K562 (cell line): Measurements from ENCODE around the gene SETD4. TPM values are rescaled to one million over a fixed set of nuclear protein-coding genes. Genes with fewer than 3 reads are reported as not detected.

Experiments
- ATAC-seq: fragments of 200-7000 bp; cut with Tn5 transposase; 3 replicates; pipeline ENCODE4 v1.9.1; 2020; ENCODE audit warnings: moderate library complexity
- BruUV-seq: library from RNA; stranded (reverse); fragments of 400-500 nt; replicated peaks from 2 replicates; lab custom pipeline; 2021; lab: Mats Ljungman, UMichigan
- CTCF ChIA-PET: fragments of 300-600 bp; formaldehyde crosslinking; extraction: SDS; loops from one replicate; lab custom pipeline; 2021; ENCODE audit warnings: low intra/inter-chr PET ratio; lab: Yijun Ruan, JAX
- POLR2A ChIA-PET: fragments of 300-600, 350-650 bp; sonication (Branson Sonifier 250); formaldehyde crosslinking; extraction: SDS; loops from one replicate; lab custom pipeline; 2021; ENCODE audit warnings: antibody characterized with exemption, inconsistent platforms; lab: Yijun Ruan, JAX
- DNase-seq, 4 experiments: peaks; one replicate each; pipeline versions ENCODE4 v3.0.0 to v3.0.0-alpha.2; 2011 to 2018; ENCODE audit warnings: low spot score in 3 of 4, mixed read lengths in 3 of 4; ENCODE audit errors: extremely low read depth in 1 of 4
- FAIRE-seq: peaks from 2 replicates; lab custom pipeline; 2011; peaks lifted over from hg19 to GRCh38; lab: Jason Lieb, UNC
- H2AFZ ChIP-seq: 2 replicates; pipeline ENCODE4 v1.6.0; 2011; ENCODE audit warnings: low read depth, low read length, control low read depth, inconsistent platforms
- H3K27ac ChIP-seq: fragments of 200-600 bp; 3 replicates; pipeline ENCODE4 v1.8.0; 2011; ENCODE audit warnings: low read depth, mild to moderate bottlenecking, control low read depth, inconsistent platforms, low read length, moderate library complexity, mixed read lengths; ENCODE audit errors: extremely low read depth
- H3K27me3 ChIP-seq, 2 experiments: fragments of 300-600 bp in 1 of 2; 2 replicates in 1 of 2; 3 replicates in 1 of 2; pipeline versions ENCODE4 v1.6.0 to v1.8.0; 2011; ENCODE audit warnings: inconsistent platforms in 2 of 2, low read length in 2 of 2, mild to moderate bottlenecking in 1 of 2, mixed read lengths in 1 of 2, moderate library complexity in 1 of 2; ENCODE audit not compliant: control insufficient read depth in 2 of 2, insufficient read depth in 2 of 2
- H3K36me3 ChIP-seq: fragments of 300-600 bp; 3 replicates; pipeline ENCODE4 v1.8.0; 2011; ENCODE audit warnings: mild to moderate bottlenecking, low read length, inconsistent platforms; ENCODE audit not compliant: control insufficient read depth, insufficient read depth
- H3K4me1 ChIP-seq, 2 experiments: fragments of 200-600 bp in 1 of 2; replicated peaks in 1 of 2; 2 replicates in 1 of 2; 3 replicates in 1 of 2; pipeline versions ENCODE4 v1.5.1 to v1.8.0; 2011; ENCODE audit warnings: inconsistent platforms in 2 of 2, low read length in 2 of 2, mild to moderate bottlenecking in 1 of 2, mixed read lengths in 1 of 2, moderate library complexity in 1 of 2; ENCODE audit not compliant: control insufficient read depth in 2 of 2, insufficient read depth in 2 of 2
- H3K4me2 ChIP-seq: 2 replicates; pipeline ENCODE4 v1.6.1; 2011; ENCODE audit warnings: low read length, control low read depth, inconsistent platforms, mixed read lengths; ENCODE audit not compliant: insufficient read depth
- H3K4me3 ChIP-seq: fragments of 200-600 bp; sonication (generic), shearing (Covaris generic); 2 replicates; pipeline ENCODE4 v1.5.1; 2016; ENCODE audit warnings: control low read depth, inconsistent platforms
- H3K79me2 ChIP-seq: fragments of 200-600 bp; 3 replicates; pipeline ENCODE4 v1.8.0; 2011; ENCODE audit warnings: low read length, inconsistent platforms; ENCODE audit not compliant: control insufficient read depth, insufficient read depth
- H3K9ac ChIP-seq, 2 experiments: 2 replicates each; pipeline versions ENCODE4 v1.6.0 to v1.6.1; 2011; ENCODE audit warnings: low read depth in 2 of 2, low read length in 2 of 2, control low read depth in 1 of 2, inconsistent platforms in 1 of 2, mild to moderate bottlenecking in 1 of 2, mixed read lengths in 1 of 2; ENCODE audit not compliant: insufficient read depth in 1 of 2
- H3K9me1 ChIP-seq: one replicate; pipeline ENCODE4 v1.6.0; 2011; ENCODE audit warnings: inconsistent platforms, mild to moderate bottlenecking, low read length, moderate library complexity; ENCODE audit not compliant: control insufficient read depth, insufficient read depth
- H3K9me3 ChIP-seq: replicated peaks from 2 replicates; pipeline ENCODE4 v1.5.1; 2011; ENCODE audit warnings: low read depth, low read length, inconsistent platforms; ENCODE audit not compliant: control insufficient read depth, insufficient read depth
- H4K20me1 ChIP-seq: replicated peaks from 2 replicates; pipeline ENCODE4 v1.6.1; 2011; ENCODE audit warnings: low read length, inconsistent platforms, mixed read lengths; ENCODE audit not compliant: control insufficient read depth, insufficient read depth
- KDM4B ChIP-seq, 2 experiments: fragments of 450-650 bp in 1 of 2; sonication (generic) in 1 of 2; IDR thresholded peaks; 2 replicates each; pipeline ENCODE4 v1.6.1; 2016 to 2017; ENCODE audit warnings: borderline replicate concordance in 2 of 2, antibody characterized with exemption in 1 of 2, low read depth in 1 of 2, mild to moderate bottlenecking in 1 of 2
- MIER1 ChIP-seq: fragments of 450-650 bp; IDR thresholded peaks from 2 replicates; pipeline ENCODE4 v1.6.1; 2016; ENCODE audit warnings: antibody characterized with exemption, mild to moderate bottlenecking, low read depth
- NBN ChIP-seq: fragments of 450-650 bp; IDR thresholded peaks from 2 replicates; pipeline ENCODE4 v1.6.1; 2016; ENCODE audit warnings: low read depth, mild to moderate bottlenecking
- SMAD4 ChIP-seq: fragments of 250-450 bp; sonication (Bioruptor Pico); conservative IDR thresholded peaks from 2 replicates; pipeline ENCODE4 v1.8.0; 2021; ENCODE audit warnings: inconsistent platforms, mild to moderate bottlenecking, moderate library complexity
- SMARCE1 ChIP-seq: fragments of 450-650 bp; IDR thresholded peaks from 2 replicates; pipeline ENCODE4 v1.7.1; 2016; ENCODE audit warnings: mild to moderate bottlenecking
- TRIM24 ChIP-seq, 2 experiments: fragments of 450-650 bp; IDR thresholded peaks; 2 replicates each; pipeline ENCODE4 v1.6.1; 2016
- ZFX ChIP-seq: sonication (generic); formaldehyde crosslinking; IDR thresholded peaks from 2 replicates; pipeline ENCODE4 v1.8.0; 2022; ENCODE audit warnings: mild to moderate bottlenecking, missing genetic modification reagents, moderate library complexity
- ZNF197 ChIP-seq: fragments of 200-800 bp; sonication (Bioruptor generic); IDR thresholded peaks from 2 replicates; pipeline ENCODE4 v1.6.1; 2016; ENCODE audit warnings: low read depth, missing genetic modification characterization, missing compliant biosample characterization
- ZNF512 ChIP-seq: IDR thresholded peaks from 2 replicates; pipeline ENCODE4 v1.6.1; 2016; ENCODE audit warnings: missing genetic modification characterization, missing compliant biosample characterization
- WGBS: fragments of 100-300 bp; shearing (Covaris generic); methylation state at CpG from one replicate; pipeline ENCODE4 v1.1.6; 2016; ENCODE audit warnings: low coverage, mixed read lengths; ENCODE audit not compliant: insufficient coverage; ENCODE audit errors: missing lambda C conversion rate; 5-methylcytosine and 5-hydroxymethylcytosine counted together
- in situ Hi-C: fragments of 300-500 bp; cut with MboI; formaldehyde crosslinking; loops from 4 replicates; pipeline ENCODE4 v1.15.0; 2018; ENCODE audit warnings: inconsistent platforms, mixed read lengths
- intact Hi-C: fragments of 100-400 bp; cut with micrococcal nuclease; formaldehyde crosslinking; loops from 2 replicates; pipeline ENCODE4 v1.14.2; 2022
- polyA plus RNA-seq, 8 experiments: library from polyadenylated mRNA; depleted of rRNA in 4 of 8; stranded (reverse) in 5 of 8; unstranded in 3 of 8; fragments of >200 nt; fragmentation: Nextera tagmentation in 2 of 8; fragmentation: Illumina TruSeq in 1 of 8; extraction: Ambion mirVana in 2 of 8; extraction: Trizol in 1 of 8; gene quantifications; 2 replicates each; pipeline versions ENCODE4 v1.2.1 to v1.2.3, GENCODE V29; 2011 to 2014; ENCODE audit warnings: inconsistent platforms in 1 of 8, missing spikeins in 1 of 8
- total RNA-seq, 7 experiments: library from RNA; depleted of rRNA in 6 of 7; stranded (reverse); fragments of >200 nt in 6 of 7; fragmentation: Illumina TruSeq in 2 of 7; extraction: Trizol in 2 of 7; gene quantifications; 2 replicates each; pipeline versions ENCODE4 v1.2.1 to v1.2.3, GENCODE V29; 2011 to 2021; ENCODE audit warnings: low replicate concordance in 1 of 7
- TF ChIP-seq, protein P1 (sequence below), 2 experiments: fragments of 450-650 bp in 1 of 2; sonication (generic) in 1 of 2; formaldehyde crosslinking in 1 of 2; IDR thresholded peaks in 1 of 2; conservative IDR thresholded peaks in 1 of 2; 2 replicates each; pipeline versions ENCODE4 v1.6.1 to v1.8.1; 2016 to 2023; ENCODE audit warnings: mild to moderate bottlenecking in 2 of 2, moderate library complexity in 2 of 2, inconsistent platforms in 1 of 2, missing genetic modification reagents in 1 of 2
- TF ChIP-seq, protein P2 (sequence below): fragments of 450-650 bp; IDR thresholded peaks from 2 replicates; pipeline ENCODE4 v1.6.1; 2018; ENCODE audit not compliant: partially characterized antibody
- TF ChIP-seq, protein P3 (sequence below): fragments of 250-450 bp; sonication (Bioruptor Pico); IDR thresholded peaks from 2 replicates; pipeline ENCODE4 v1.8.0; 2022; ENCODE audit warnings: inconsistent platforms, mild to moderate bottlenecking, moderate library complexity, borderline replicate concordance

Gene SETD4
- total and polyA plus RNA-seq, 9 of the 15 experiments (the other 6 are each of a cell fraction or from before 2014, with no cell fraction given) = 16.1 to 51.3 (median 25.7) TPM

DNA sequence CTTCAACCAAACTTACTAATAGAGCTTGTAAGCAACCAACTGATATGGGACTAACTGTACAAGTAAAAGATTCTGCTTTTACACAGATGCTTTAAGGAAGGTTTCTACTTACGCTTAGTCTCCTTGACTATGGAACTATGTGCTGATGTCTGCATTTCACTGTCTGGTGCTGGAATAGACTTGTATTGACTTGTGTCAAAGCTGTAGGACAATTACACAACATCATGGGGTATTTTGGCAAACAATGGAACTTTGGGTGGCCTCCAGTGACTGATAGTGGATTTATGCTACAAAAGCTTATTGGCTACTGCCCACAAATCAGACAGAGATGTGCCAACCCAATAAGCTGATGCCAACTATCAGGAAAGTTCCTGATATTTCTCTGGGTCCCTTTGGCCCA, 20.1 kb upstream of the SETD4 start (continued):
- no peak for TF ChIP-seq SMAD4 (CRISPR knock-in tag)

DNA sequence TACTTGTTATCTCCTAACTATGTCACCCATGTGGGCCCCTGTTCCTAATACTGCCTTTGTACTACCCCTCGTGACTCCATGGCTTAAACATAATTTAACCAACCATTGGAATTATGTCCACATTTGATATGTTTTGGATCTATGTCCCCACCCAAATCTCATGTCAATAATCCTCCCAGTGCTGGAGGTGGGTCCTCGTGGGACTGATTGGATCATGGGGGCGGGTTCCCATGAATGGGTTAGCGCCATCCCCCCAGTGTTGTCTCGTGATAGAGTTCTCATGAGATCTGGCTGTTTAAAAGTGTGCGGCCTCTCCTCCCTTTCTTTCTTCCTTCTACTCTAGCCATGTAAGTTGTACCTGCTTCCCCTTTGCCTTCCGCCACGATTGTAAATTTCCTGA, 19.3 kb upstream of the SETD4 start:
- POLR2A ChIA-PET = interaction anchor here (0.9 kb wide), 1 partner anchor 19 kb away, joined by 3 read pairs; the partner anchor contains the start of gene SETD4
- no TSS peak for BruUV-seq
- in situ Hi-C loops = no loop called here
- TF ChIP-seq KDM4B (IDR thresholded peaks at IDR 0.05; ENCODE audit: borderline replicate concordance in 2 of 2, low read depth in 1 of 2) (no peak), TRIM24 (IDR thresholded peaks at IDR 0.05) (peak in 1 of 2 experiments; percentile 38; a peak in 1 of 4 replicates), ZNF512 (tag) (no peak), NBN (no peak), ZFX (CRISPR knock-in tag) (no peak), ZNF197 (CRISPR knock-in tag) (no peak), MIER1 (0 out of 2 replicates have a peak, but pooled peaks have one; percentile 20), SMARCE1 (no peak)
- TF ChIP-seq, protein P1, sequence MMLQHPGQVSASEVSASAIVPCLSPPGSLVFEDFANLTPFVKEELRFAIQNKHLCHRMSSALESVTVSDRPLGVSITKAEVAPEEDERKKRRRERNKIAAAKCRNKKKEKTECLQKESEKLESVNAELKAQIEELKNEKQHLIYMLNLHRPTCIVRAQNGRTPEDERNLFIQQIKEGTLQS (IDR thresholded peaks at IDR 0.05) = no peak
- TF ChIP-seq, protein P1 (CRISPR knock-in tag; conservative IDR thresholded peaks at IDR 0.05) = no peak
- TF ChIP-seq, protein P2, sequence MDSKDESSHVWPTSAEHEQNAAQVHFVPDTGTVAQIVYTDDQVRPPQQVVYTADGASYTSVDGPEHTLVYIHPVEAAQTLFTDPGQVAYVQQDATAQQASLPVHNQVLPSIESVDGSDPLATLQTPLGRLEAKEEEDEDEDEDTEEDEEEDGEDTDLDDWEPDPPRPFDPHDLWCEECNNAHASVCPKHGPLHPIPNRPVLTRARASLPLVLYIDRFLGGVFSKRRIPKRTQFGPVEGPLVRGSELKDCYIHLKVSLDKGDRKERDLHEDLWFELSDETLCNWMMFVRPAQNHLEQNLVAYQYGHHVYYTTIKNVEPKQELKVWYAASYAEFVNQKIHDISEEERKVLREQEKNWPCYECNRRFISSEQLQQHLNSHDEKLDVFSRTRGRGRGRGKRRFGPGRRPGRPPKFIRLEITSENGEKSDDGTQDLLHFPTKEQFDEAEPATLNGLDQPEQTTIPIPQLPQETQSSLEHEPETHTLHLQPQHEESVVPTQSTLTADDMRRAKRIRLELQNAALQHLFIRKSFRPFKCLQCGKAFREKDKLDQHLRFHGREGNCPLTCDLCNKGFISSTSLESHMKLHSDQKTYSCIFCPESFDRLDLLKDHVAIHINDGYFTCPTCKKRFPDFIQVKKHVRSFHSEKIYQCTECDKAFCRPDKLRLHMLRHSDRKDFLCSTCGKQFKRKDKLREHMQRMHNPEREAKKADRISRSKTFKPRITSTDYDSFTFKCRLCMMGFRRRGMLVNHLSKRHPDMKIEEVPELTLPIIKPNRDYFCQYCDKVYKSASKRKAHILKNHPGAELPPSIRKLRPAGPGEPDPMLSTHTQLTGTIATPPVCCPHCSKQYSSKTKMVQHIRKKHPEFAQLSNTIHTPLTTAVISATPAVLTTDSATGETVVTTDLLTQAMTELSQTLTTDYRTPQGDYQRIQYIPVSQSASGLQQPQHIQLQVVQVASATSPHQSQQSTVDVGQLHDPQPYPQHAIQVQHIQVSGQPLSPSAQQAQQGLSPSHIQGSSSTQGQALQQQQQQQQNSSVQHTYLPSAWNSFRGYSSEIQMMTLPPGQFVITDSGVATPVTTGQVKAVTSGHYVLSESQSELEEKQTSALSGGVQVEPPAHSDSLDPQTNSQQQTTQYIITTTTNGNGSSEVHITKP = no peak
- TF ChIP-seq, protein P3, sequence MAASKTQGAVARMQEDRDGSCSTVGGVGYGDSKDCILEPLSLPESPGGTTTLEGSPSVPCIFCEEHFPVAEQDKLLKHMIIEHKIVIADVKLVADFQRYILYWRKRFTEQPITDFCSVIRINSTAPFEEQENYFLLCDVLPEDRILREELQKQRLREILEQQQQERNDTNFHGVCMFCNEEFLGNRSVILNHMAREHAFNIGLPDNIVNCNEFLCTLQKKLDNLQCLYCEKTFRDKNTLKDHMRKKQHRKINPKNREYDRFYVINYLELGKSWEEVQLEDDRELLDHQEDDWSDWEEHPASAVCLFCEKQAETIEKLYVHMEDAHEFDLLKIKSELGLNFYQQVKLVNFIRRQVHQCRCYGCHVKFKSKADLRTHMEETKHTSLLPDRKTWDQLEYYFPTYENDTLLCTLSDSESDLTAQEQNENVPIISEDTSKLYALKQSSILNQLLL = no peak

More for the DNA sequence above, 19.3 kb upstream of the SETD4 start:
- intact Hi-C loops = no loop called here
- DNase-seq = peak; percentile 34 to 52 (median 48)
- Histone ChIP-seq H3K36me3 (no peaks in the 10 kb centered on the region), H3K27ac (peak overlapping the region; percentile 70), H3K27me3 (no peaks in the 10 kb centered on the region), H4K20me1 (no peaks in the 10 kb centered on the region), H3K79me2 (no peaks in the 10 kb centered on the region), H3K4me3 (no peak overlapping the region), H3K9ac (peak overlapping the region in 1 of 2 experiments; percentile 65; a peak in 2 of 4 replicates), H3K9me3 (peaks cover 3% of the 10 kb centered on the region), H3K9me1 (no peaks in the 10 kb centered on the region), H2AFZ (peak overlapping the region; percentile 95), H3K4me2 (peak overlapping the region; percentile 70; the same call in 1 of the 2 replicates), H3K4me1 (peaks cover 7 to 43% of the 10 kb centered on the region in 2 experiments; a peak in 4 of 5 replicates)
- 72% methylated on average over 8 of the region's 8 CpGs for WGBS
- peak; percentile 39 for ATAC-seq
- CTCF ChIA-PET = interaction anchor here (0.6 kb wide), 1 partner anchor 950 kb away, joined by 3 read pairs; no protein-coding TSS in a partner anchor
- no peak for FAIRE-seq
